Pancreas (tissue), 10 donors: ENCODE measurements around the gene LTBP1. TPM values are rescaled to one million over a fixed set of nuclear protein-coding genes. Genes with fewer than 3 reads are reported as not detected.

ENCODE experiments used
- ATAC-seq, 4 donors: fragments of 200-7000 bp; cut with Tn5 transposase; one replicate each; pipeline versions ENCODE4 v1.8.0 to v1.9.1; 2020; ENCODE audit warnings: mild to moderate bottlenecking in 4 of 4, moderate library complexity in 4 of 4
- DNase-seq, 6 donors: peaks; one replicate each; pipeline ENCODE4 v3.0.0-alpha.2; 2020
- FAIRE-seq: peaks from 2 replicates; lab custom pipeline; 2012; peaks lifted over from hg19 to GRCh38; lab: Jason Lieb, UNC
- H3K27ac ChIP-seq, 4 donors: fragments of 200-600 bp; sonication (generic); 1 replicate in 3 of 4; 2 replicates in 1 of 4; pipeline versions ENCODE4 v1.5.0 to v1.8.0; 2020
- H3K27me3 ChIP-seq, 4 donors: fragments of 200-600 bp; one replicate each; pipeline ENCODE4 v1.8.0; 2021
- H3K36me3 ChIP-seq, 3 donors: fragments of 200-600 bp; sonication (generic) in 1 of 3; one replicate each; pipeline versions ENCODE4 v1.5.0 to v1.8.0; 2020 to 2021
- H3K4me1 ChIP-seq, 3 donors: fragments of 200-600 bp; one replicate each; pipeline ENCODE4 v1.8.0; 2021
- H3K4me3 ChIP-seq, 4 donors: fragments of 200-600 bp; sonication (generic) in 2 of 4; one replicate each; pipeline versions ENCODE4 v1.5.0 to v1.8.0; 2020 to 2021
- H3K9me3 ChIP-seq, 4 donors: fragments of 200-600 bp; one replicate each; pipeline ENCODE4 v1.8.0; 2021
- CTCF ChIP-seq, 4 donors: fragments of 200-600 bp; sonication (generic) in 3 of 4; IDR thresholded peaks; one replicate each; pipeline versions ENCODE4 v1.5.0 to v1.8.0; 2021; ENCODE audit warnings: antibody characterized with exemption in 4 of 4
- WGBS, 2 donors: extraction: QIAGEN DNeasy Blood & Tissue Kit; methylation state at CpG; one replicate each; pipeline ENCODE4 v1.1.7; 2013; 5-methylcytosine and 5-hydroxymethylcytosine counted together
- intact Hi-C, 3 donors: fragments of 100-400 bp; cut with DNase I; formaldehyde crosslinking; loops; one replicate each; pipeline versions ENCODE4 v1.11.1 to v1.14.2; 2022
- polyA plus RNA-seq, 2 donors: library from polyadenylated mRNA; stranded (reverse); fragments of 200-250 nt; gene quantifications; one replicate each; pipeline ENCODE4 v1.2.3, GENCODE V29; 2013
- total RNA-seq, 6 donors: library from RNA; stranded (reverse); fragmentation: NEBNext Ultra II Directional in 4 of 6; extraction: Animal tissue kit (Norgen Biotek cat#: 25700) in 4 of 6; gene quantifications; one replicate each; pipeline versions ENCODE4 v1.2.1 to v1.2.4, GENCODE V29; 2021 to 2023
- donor health status: healthy with polysubstance abuse.
- donor health status: DM: no; HTN: no; CAD: no; lungs with moderate emphysema.
- donor health status: DM: no; HTN: no; CAD: no.
- donor health status: control.
- donor health status: control.
- donor health status: Bipolar disorder and iron deficiency.
- donor health status: DM: yes; HTN: yes; CAD: no.
- donor health status: DM: no; HTN: no; CAD: no.
- donor health status: DM: no; HTN: no; CAD: no.
- donor health status: DM: yes; HTN: yes; CAD: no.

Gene LTBP1
- total and polyA plus RNA-seq, 8 donors, result 0.83 to 21.2 (median 2.6) TPM

GRCh38 chr2:33141476-33141875, 194.7 kb downstream of the LTBP1 start:
- 87 to 88% methylated on average over 5 of the region's 5 CpGs for WGBS, 2 donors
- Histone ChIP-seq H3K27ac (no peak overlapping the region), H3K9me3 (no peaks in the 10 kb centered on the region), H3K27me3 (no peaks in the 10 kb centered on the region), H3K36me3 (no peaks in the 10 kb centered on the region), H3K4me1 (no peaks in the 10 kb centered on the region), H3K4me3 (no peak overlapping the region)
- no peak for ATAC-seq
- DNase-seq, result no peak
- FAIRE-seq, result no peak
- no peak for TF ChIP-seq CTCF (IDR thresholded peaks at IDR 0.05)
- intact Hi-C loops, result no loop called here

GRCh38 chr2:33142810-33143209, 196.1 kb downstream of the LTBP1 start:
- no peak for TF ChIP-seq CTCF (IDR thresholded peaks at IDR 0.05)
- Histone ChIP-seq H3K4me3 (no peak overlapping the region), H3K4me1 (no peaks in the 10 kb centered on the region), H3K36me3 (no peaks in the 10 kb centered on the region), H3K27ac (no peak overlapping the region), H3K27me3 (no peaks in the 10 kb centered on the region), H3K9me3 (no peaks in the 10 kb centered on the region)
- DNase-seq (no peak), FAIRE-seq (no peak), ATAC-seq (no peak)
- intact Hi-C loops, result no loop called here
- 85 to 87% methylated on average over 4 of the region's 4 CpGs for WGBS, 2 donors

- FAIRE-seq (no peak), DNase-seq (no peak), ATAC-seq (no peak)
- Histone ChIP-seq H3K36me3 (no peaks in the 10 kb centered on the region), H3K27ac (no peak overlapping the region), H3K9me3 (no peaks in the 10 kb centered on the region), H3K27me3 (no peaks in the 10 kb centered on the region), H3K4me3 (no peak overlapping the region), H3K4me1 (no peaks in the 10 kb centered on the region)
- TF ChIP-seq CTCF (IDR thresholded peaks at IDR 0.05), result no peak
- intact Hi-C loops, result no loop called here
- 91 to 93% methylated on average over 3 of the region's 3 CpGs for WGBS, 2 donors
Observed at GRCh38 chr2:33144243-33144642, 197.5 kb downstream of the LTBP1 start.

- ATAC-seq (no peak), DNase-seq (no peak), FAIRE-seq (no peak)
- no peak overlapping the region for H3K4me3 ChIP-seq
- 91% methylated on average over 3 of the region's 3 CpGs for WGBS, 2 donors
- no peak overlapping the region for H3K27ac ChIP-seq
- TF ChIP-seq CTCF (IDR thresholded peaks at IDR 0.05), result no peak
- no peaks in the 10 kb centered on the region for H3K27me3 ChIP-seq
- H3K9me3 ChIP-seq, result no peaks in the 10 kb centered on the region
- intact Hi-C loops, result no loop called here
- no peaks in the 10 kb centered on the region for H3K4me1 ChIP-seq
- no peaks in the 10 kb centered on the region for H3K36me3 ChIP-seq
Observed at GRCh38 chr2:33145459-33145858, 198.7 kb downstream of the LTBP1 start.

GRCh38 chr2:33146102-33146501, 199.3 kb downstream of the LTBP1 start:
- Histone ChIP-seq H3K4me3 (no peak overlapping the region), H3K9me3 (no peaks in the 10 kb centered on the region), H3K36me3 (no peaks in the 10 kb centered on the region), H3K27ac (no peak overlapping the region), H3K4me1 (no peaks in the 10 kb centered on the region), H3K27me3 (no peaks in the 10 kb centered on the region)
- 87 to 90% methylated on average over 3 of the region's 3 CpGs for WGBS, 2 donors
- no peak for FAIRE-seq
- TF ChIP-seq CTCF (IDR thresholded peaks at IDR 0.05), result no peak
- no peak for DNase-seq
- intact Hi-C loops, result no loop called here
- no peak for ATAC-seq
